ENCODE measurements around the gene CITED1.

DNA sequence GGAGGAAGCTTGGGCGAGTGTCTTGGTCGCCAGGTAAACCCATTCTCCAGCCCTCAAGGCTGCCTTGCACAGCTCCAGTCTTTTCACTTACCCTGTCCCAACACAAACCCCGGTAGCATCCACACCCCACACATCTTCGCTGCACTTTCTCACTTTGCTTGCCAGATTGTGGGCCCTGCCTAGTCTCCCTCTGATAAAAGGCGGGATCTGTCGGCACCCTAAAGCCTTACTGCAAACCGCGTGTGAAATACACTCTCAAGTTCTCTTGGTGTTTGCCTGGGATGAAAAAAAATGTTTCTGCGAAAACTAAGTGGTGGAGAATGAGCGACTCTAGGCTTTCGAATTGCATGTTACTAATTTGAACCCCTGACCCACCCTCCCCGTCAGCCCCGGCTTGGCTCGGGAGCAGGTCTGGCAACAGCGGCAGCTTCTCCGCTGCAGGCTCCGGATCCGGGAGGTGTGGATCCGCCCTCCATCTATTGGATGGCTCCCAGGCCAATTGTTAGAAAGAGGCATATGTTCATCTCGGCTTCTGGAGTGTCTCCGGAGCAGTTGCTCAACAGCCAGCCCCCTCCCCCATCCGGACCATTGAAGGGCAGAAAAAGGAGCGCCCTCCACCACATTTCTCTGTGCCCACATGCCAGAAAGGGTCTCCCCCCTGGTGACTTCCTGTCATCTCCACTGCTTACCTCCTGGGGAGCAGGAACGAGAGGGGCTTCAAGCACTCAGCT is 3.0 kb upstream of the CITED1 start:
- TF ChIP-seq, protein P1, sequence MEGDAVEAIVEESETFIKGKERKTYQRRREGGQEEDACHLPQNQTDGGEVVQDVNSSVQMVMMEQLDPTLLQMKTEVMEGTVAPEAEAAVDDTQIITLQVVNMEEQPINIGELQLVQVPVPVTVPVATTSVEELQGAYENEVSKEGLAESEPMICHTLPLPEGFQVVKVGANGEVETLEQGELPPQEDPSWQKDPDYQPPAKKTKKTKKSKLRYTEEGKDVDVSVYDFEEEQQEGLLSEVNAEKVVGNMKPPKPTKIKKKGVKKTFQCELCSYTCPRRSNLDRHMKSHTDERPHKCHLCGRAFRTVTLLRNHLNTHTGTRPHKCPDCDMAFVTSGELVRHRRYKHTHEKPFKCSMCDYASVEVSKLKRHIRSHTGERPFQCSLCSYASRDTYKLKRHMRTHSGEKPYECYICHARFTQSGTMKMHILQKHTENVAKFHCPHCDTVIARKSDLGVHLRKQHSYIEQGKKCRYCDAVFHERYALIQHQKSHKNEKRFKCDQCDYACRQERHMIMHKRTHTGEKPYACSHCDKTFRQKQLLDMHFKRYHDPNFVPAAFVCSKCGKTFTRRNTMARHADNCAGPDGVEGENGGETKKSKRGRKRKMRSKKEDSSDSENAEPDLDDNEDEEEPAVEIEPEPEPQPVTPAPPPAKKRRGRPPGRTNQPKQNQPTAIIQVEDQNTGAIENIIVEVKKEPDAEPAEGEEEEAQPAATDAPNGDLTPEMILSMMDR (IDR thresholded peaks at IDR 0.05; ENCODE audit: insufficient read depth, low read length, poor library complexity, severe bottlenecking) = no peak
- TF ChIP-seq EZH2phosphoT487 (conservative IDR thresholded peaks at IDR 0.05; ENCODE audit: low read length) = no peak
